ENCODE results near the gene NFIB. TPM values are rescaled to one million over a fixed set of nuclear protein-coding genes. Genes with fewer than 3 reads are reported as not detected.

The NFIB gene
- total RNA-seq, 1 donor from 2014 or later: 66.3 TPM

DNA sequence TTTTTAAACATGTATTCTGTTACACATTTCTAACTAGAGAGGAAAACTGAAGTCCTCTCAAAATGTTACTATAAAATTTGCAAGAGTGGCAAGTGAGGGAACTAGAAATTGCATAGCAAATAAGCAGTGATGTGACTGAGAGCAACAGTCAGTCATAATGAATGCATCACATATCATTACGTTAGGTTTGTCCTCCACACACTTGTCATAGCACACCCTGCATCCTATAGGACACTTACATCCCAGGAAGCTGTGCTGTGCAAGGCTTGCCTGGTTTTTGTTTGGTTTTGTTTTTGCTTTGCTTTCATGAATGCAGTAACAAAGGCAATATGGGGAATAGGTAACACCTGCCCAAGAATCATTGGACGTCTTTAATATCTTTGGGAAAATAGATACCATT is 10.8 kb downstream of the NFIB start:
- Mint-ChIP-seq H3K9me3 (ENCODE audit: low read depth) (no peaks in the 10 kb centered on the region), H3K27ac (ENCODE audit: unreplicated experiment) (no peak overlapping the region), H3K4me1 (ENCODE audit: low read depth) (peaks cover 9% of the 10 kb centered on the region), H3K27me3 (ENCODE audit: low read depth) (no peaks in the 10 kb centered on the region), H3K36me3 (ENCODE audit: low read depth) (peaks cover 23% of the 10 kb centered on the region), H3K4me3 (ENCODE audit: unreplicated experiment) (no peak overlapping the region)
- TF ChIP-seq, protein P1, sequence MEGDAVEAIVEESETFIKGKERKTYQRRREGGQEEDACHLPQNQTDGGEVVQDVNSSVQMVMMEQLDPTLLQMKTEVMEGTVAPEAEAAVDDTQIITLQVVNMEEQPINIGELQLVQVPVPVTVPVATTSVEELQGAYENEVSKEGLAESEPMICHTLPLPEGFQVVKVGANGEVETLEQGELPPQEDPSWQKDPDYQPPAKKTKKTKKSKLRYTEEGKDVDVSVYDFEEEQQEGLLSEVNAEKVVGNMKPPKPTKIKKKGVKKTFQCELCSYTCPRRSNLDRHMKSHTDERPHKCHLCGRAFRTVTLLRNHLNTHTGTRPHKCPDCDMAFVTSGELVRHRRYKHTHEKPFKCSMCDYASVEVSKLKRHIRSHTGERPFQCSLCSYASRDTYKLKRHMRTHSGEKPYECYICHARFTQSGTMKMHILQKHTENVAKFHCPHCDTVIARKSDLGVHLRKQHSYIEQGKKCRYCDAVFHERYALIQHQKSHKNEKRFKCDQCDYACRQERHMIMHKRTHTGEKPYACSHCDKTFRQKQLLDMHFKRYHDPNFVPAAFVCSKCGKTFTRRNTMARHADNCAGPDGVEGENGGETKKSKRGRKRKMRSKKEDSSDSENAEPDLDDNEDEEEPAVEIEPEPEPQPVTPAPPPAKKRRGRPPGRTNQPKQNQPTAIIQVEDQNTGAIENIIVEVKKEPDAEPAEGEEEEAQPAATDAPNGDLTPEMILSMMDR (IDR thresholded peaks at IDR 0.05): no peak
- no peak for DNase-seq (ENCODE audit: low spot score)

GRCh38 chr9:14302405-14302804 is 11.5 kb downstream of the NFIB start:
- TF ChIP-seq, protein P1 (IDR thresholded peaks at IDR 0.05): no peak
- H3K27ac Mint-ChIP-seq (ENCODE audit: unreplicated experiment): no peak overlapping the region
- H3K27me3 Mint-ChIP-seq (ENCODE audit: low read depth): no peaks in the 10 kb centered on the region
- H3K36me3 Mint-ChIP-seq (ENCODE audit: low read depth): peaks cover 23% of the 10 kb centered on the region
- no peaks in the 10 kb centered on the region for H3K9me3 Mint-ChIP-seq (ENCODE audit: low read depth)
- DNase-seq (ENCODE audit: low spot score): no peak
- H3K4me1 Mint-ChIP-seq (ENCODE audit: low read depth): peaks cover 7% of the 10 kb centered on the region
- H3K4me3 Mint-ChIP-seq (ENCODE audit: unreplicated experiment): no peak overlapping the region

- TF ChIP-seq, protein P1 (IDR thresholded peaks at IDR 0.05): no peak
- peaks cover 16% of the 10 kb centered on the region for H3K36me3 Mint-ChIP-seq (ENCODE audit: low read depth)
- DNase-seq (ENCODE audit: low spot score): no peak
- no peak overlapping the region for H3K27ac Mint-ChIP-seq (ENCODE audit: unreplicated experiment)
- no peaks in the 10 kb centered on the region for H3K9me3 Mint-ChIP-seq (ENCODE audit: low read depth)
- no peaks in the 10 kb centered on the region for H3K27me3 Mint-ChIP-seq (ENCODE audit: low read depth)
- no peak overlapping the region for H3K4me3 Mint-ChIP-seq (ENCODE audit: unreplicated experiment)
- H3K4me1 Mint-ChIP-seq (ENCODE audit: low read depth): peaks cover 7% of the 10 kb centered on the region
Measured at GRCh38 chr9:14301583-14302021, 12.3 kb downstream of the NFIB start.

- DNase-seq (ENCODE audit: low spot score): no peak
- H3K4me1 Mint-ChIP-seq (ENCODE audit: low read depth): peaks cover 7% of the 10 kb centered on the region
- no peak overlapping the region for H3K4me3 Mint-ChIP-seq (ENCODE audit: unreplicated experiment)
- no peaks in the 10 kb centered on the region for H3K9me3 Mint-ChIP-seq (ENCODE audit: low read depth)
- H3K27ac Mint-ChIP-seq (ENCODE audit: unreplicated experiment): no peak overlapping the region
- no peaks in the 10 kb centered on the region for H3K27me3 Mint-ChIP-seq (ENCODE audit: low read depth)
- H3K36me3 Mint-ChIP-seq (ENCODE audit: low read depth): peaks cover 16% of the 10 kb centered on the region
- TF ChIP-seq, protein P1 (IDR thresholded peaks at IDR 0.05): no peak
Measured at GRCh38 chr9:14301006-14301405, 12.9 kb downstream of the NFIB start.

DNA sequence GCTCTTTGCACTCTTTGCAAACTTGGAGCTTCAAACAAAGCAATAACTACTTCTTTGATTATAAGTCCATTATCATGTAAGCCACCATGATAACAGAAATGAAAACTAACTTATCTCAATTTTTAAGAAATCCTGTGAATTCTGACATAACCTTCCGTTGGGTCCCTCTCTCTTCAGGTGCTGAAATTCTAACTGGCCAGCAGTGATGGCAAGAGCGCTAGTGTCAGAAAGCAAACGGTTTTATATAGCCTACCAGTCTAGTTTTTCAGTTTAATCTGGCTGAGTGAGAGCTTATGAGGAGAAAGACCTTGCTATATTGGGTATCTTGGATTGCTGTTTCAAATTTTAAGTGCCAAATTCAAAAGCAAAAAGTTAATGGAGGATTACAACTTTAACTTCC is 13.4 kb downstream of the NFIB start:
- Mint-ChIP-seq H3K9me3 (ENCODE audit: low read depth) (no peaks in the 10 kb centered on the region), H3K27me3 (ENCODE audit: low read depth) (no peaks in the 10 kb centered on the region), H3K27ac (ENCODE audit: unreplicated experiment) (no peak overlapping the region), H3K4me3 (ENCODE audit: unreplicated experiment) (no peak overlapping the region), H3K4me1 (ENCODE audit: low read depth) (peaks cover 7% of the 10 kb centered on the region), H3K36me3 (ENCODE audit: low read depth) (peaks cover 14% of the 10 kb centered on the region)
- TF ChIP-seq, protein P1 (IDR thresholded peaks at IDR 0.05): no peak
- DNase-seq (ENCODE audit: low spot score): no peak
